Small intestine (tissue), 7 donors: ENCODE data around the gene CERS4. TPM values are rescaled to one million over a fixed set of nuclear protein-coding genes. Genes with fewer than 3 reads are reported as not detected.
A peak's percentile ranks its signal among the peaks of the same experiment; 100 is the strongest.

Experiments
- DNase-seq, 2 donors: peaks; one replicate each; pipeline versions ENCODE4 v3.0.0 to v3.0.0-alpha.2; 2013
- FAIRE-seq: peaks from 2 replicates; lab custom pipeline; 2012; peaks lifted over from hg19 to GRCh38; lab: Jason Lieb, UNC
- H3K27ac ChIP-seq, 3 donors: one replicate each; pipeline ENCODE4 v1.5.1; 2013; ENCODE audit warnings: low read length in 2 of 3, mild to moderate bottlenecking in 2 of 3, control low read depth in 1 of 3, inconsistent platforms in 1 of 3, low read depth in 1 of 3, moderate library complexity in 1 of 3
- H3K27me3 ChIP-seq, 3 donors: one replicate each; pipeline ENCODE4 v1.6.1; 2013; ENCODE audit warnings: low read length in 3 of 3, inconsistent platforms in 1 of 3; ENCODE audit not compliant: control insufficient read depth in 3 of 3, insufficient read depth in 3 of 3
- H3K36me3 ChIP-seq, 3 donors: one replicate each; pipeline ENCODE4 v1.6.1; 2013; ENCODE audit warnings: low read length in 3 of 3, inconsistent platforms in 1 of 3, low read depth in 1 of 3, mild to moderate bottlenecking in 1 of 3, moderate library complexity in 1 of 3; ENCODE audit not compliant: control insufficient read depth in 3 of 3, insufficient read depth in 2 of 3
- H3K4me1 ChIP-seq, 3 donors: one replicate each; pipeline ENCODE4 v1.6.1; 2013; ENCODE audit warnings: low read length in 2 of 3, inconsistent platforms in 1 of 3, low read depth in 1 of 3, mild to moderate bottlenecking in 1 of 3, moderate library complexity in 1 of 3; ENCODE audit not compliant: control insufficient read depth in 3 of 3, insufficient read depth in 2 of 3
- H3K4me3 ChIP-seq, 3 donors: one replicate each; pipeline ENCODE4 v1.5.1; 2013; ENCODE audit warnings: low read length in 3 of 3, control low read depth in 1 of 3, inconsistent platforms in 1 of 3, low read depth in 1 of 3, mild to moderate bottlenecking in 1 of 3, moderate library complexity in 1 of 3
- H3K9me3 ChIP-seq, 2 donors: one replicate each; pipeline ENCODE4 v1.6.1; 2013; ENCODE audit warnings: low read depth in 1 of 2, low read length in 1 of 2; ENCODE audit not compliant: control insufficient read depth in 2 of 2, insufficient read depth in 1 of 2
- WGBS, 3 donors: extraction: QIAGEN DNeasy Blood & Tissue Kit; methylation state at CpG; one replicate each; pipeline ENCODE4 v1.1.7; 2013; 5-methylcytosine and 5-hydroxymethylcytosine counted together
- polyA plus RNA-seq, 4 donors: library from polyadenylated mRNA; stranded (reverse) in 3 of 4; unstranded in 1 of 4; fragments of 200-250 nt in 3 of 4; fragments of 120-200 nt in 1 of 4; gene quantifications; one replicate each; pipeline versions ENCODE4 v1.2.1 to v1.2.3, GENCODE V29; 2013
- donor health status: healthy with polysubstance abuse.
- donor health status: control.
- donor health status: control.
- donor health status: Bipolar disorder and iron deficiency.
- donor health status: healthy.

The CERS4 gene
- polyA plus RNA-seq, 4 donors = 0.89 to 127 (median 9.5) TPM

DNA sequence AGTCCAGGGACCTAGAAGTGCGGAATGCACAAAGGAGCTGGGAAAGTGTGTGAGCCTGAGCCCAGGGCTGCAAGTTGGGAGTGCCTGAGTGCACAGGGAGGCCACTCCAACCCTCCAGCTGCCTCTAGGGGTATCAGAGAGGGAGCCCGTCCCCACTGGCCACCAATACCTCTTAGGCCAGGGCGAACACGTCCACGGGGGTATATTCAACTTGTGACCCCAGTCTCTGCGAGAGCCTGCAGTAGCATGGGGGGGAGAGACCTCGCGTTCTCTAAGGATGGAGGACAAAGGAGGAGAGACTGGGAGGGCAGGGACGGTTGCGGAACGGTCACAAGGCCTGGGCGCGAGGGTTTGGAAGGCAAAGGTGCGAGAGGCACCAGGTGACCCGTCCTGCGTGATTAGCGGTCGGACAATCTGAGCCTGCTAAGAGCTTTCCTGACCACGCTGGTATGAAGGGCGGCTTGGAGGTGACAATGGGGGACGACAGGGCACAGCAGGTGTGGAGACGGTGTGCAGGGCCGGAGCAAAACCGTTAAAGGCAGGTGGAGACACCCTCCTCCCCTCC, 98.3 kb downstream of the CERS4 start:
- H3K9me3 ChIP-seq = no peaks in the 10 kb centered on the region
- DNase-seq = no peak
- H3K36me3 ChIP-seq = peaks cover 0 to 65% (median 0%) of the 10 kb centered on the region in 3 donors
- peak overlapping the region; percentile 47 to 51 (median 47) for H3K4me3 ChIP-seq
- 9 to 19% (median 18%) methylated on average over 22 to 24 of the region's 24 CpGs for WGBS, 3 donors
- FAIRE-seq = no peak
- peak overlapping the region in 1 of 3 donors; percentile 73 for H3K27ac ChIP-seq
- peaks cover 3 to 20% (median 4%) of the 10 kb centered on the region in 3 donors for H3K4me1 ChIP-seq
- no peaks in the 10 kb centered on the region for H3K27me3 ChIP-seq

DNA sequence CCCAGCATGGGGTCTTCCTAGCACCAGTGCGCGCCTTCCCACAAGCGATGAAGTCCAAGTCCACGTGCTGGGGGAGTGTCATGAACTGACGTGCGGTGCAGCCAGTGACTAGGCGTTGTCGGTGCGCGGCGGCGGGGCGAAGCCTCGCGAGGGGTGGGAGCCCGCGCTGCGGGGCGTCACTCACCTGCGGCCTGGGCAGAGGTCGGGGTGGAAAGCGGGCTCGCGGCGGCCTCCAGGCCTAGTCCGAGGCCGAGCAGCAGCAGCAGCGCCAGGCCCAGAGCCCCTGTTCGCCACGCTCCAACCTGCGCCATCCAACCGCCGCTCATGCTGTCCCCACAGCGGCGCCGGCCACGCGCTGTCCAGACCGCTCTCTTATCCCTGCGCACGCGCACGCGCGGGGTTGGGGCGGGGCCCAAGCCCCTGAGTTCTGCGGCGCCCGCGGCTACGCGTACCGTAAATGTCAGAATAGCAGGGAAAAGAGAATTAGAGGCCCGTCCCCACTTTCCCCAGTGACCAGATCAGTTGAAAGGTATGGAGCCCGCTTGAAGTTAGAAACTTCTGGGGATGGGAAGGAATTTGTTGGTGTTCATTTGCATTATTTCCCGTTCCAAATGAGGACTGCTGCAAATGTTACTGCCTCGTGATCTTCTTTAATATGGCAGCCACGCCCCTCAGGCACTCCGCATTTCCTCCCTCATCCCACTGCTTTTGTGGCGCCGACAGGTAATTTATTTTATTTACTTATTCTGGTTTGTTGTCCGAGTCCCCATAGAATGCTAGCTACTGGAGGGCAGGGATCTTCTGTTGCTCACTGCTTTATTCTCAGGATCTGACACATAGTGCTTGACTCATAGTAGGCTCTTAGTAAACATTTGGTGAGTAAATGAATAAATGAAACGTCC, 99.0 kb downstream of the CERS4 start, which contains the start of gene CD320:
Gene CD320, minus strand, starts transcription at position 394 of the 902 bp plus-strand sequence. Its CDS starts 68 bp downstream, at position 326.
- no peaks in the 10 kb centered on the region for H3K9me3 ChIP-seq
- 0 to 1% (median 0%) methylated on average over 49 to 63 of the region's 63 CpGs for WGBS, 3 donors
- H3K27me3 ChIP-seq = no peaks in the 10 kb centered on the region
- peaks cover 0 to 68% (median 0%) of the 10 kb centered on the region in 3 donors for H3K36me3 ChIP-seq
- FAIRE-seq = no peak
- H3K4me1 ChIP-seq = peaks cover 3 to 20% (median 4%) of the 10 kb centered on the region in 3 donors
- peak within 1 kb of the TSS in 2 of 3 donors; percentile 64 to 73 for H3K27ac ChIP-seq
- peak within 1 kb of the TSS; percentile 47 to 51 (median 47) for H3K4me3 ChIP-seq
- DNase-seq = peak; percentile 88 to 97

DNA sequence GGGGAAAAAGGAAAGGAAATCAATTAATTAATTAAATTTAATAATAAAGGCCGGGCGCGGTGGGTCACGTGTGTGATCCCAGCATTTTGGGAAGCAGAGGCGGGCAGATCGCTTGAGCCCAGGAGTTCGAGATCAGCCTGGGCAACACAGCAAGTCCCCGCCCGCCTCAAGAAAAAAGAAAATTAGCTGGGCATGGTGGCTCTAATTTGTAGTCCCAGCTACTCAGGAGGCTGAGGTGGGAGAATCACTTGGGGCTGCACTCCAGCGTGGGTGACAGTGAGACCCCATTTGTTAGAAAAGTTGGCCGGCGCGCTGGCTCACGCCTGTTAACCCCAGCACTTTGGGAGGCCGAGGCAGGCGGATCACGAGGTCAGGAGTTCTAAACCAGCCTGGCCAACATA, 99.7 kb downstream of the CERS4 start:
- DNase-seq = no peak

DNA sequence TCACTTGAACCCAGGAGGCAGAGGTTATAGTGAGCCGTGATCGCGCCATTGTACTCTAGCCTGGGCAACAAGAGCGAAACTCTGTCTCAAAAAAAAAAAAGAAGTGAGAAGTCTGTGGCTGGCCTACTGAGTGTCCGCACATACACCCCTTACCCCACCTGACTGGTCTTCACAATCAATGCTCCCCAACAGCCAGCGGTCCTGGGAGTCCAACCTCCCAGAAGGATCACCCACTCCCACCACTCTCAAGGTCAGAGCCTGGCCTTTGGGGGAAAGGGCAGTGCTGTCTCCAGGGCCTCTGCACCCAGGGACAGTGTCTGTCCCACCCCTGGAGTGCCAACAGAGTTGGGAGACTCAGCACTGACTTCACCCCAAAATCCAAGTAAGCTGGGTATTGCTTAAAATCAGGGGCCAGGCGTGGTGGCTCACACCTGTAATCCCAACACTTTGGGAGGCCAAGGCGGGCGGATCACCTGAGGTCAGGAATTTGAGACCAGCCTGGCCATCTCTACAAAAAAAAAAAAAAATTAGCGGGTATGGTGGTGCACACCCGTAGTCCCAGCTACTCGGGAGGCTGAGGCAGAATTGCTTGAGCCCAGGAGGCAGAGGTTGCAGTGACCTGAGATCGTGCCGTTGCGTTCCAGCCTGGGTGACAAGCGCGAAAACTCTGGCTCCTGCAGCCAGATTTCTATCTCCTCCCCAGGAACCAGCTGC, 101.3 kb downstream of the CERS4 start:
- Histone ChIP-seq H3K4me3 (no peak overlapping the region), H3K4me1 (peaks cover 3 to 20% (median 4%) of the 10 kb centered on the region in 3 donors), H3K36me3 (peaks cover 0 to 71% (median 5%) of the 10 kb centered on the region in 3 donors), H3K27ac (no peak overlapping the region), H3K27me3 (no peaks in the 10 kb centered on the region), H3K9me3 (no peaks in the 10 kb centered on the region)
- DNase-seq (no peak), FAIRE-seq (no peak)
- 93 to 97% (median 93%) methylated on average over 16 to 17 of the region's 17 CpGs for WGBS, 3 donors

More for the DNA sequence above, 99.7 kb downstream of the CERS4 start:
- Histone ChIP-seq H3K27me3 (no peaks in the 10 kb centered on the region), H3K9me3 (no peaks in the 10 kb centered on the region), H3K27ac (peak overlapping the region in 1 of 3 donors; percentile 64), H3K36me3 (peaks cover 0 to 69% (median 0%) of the 10 kb centered on the region in 3 donors), H3K4me3 (peak overlapping the region in 1 of 3 donors; percentile 47), H3K4me1 (peaks cover 3 to 20% (median 4%) of the 10 kb centered on the region in 3 donors)
- 66 to 75% (median 71%) methylated on average over 15 to 17 of the region's 17 CpGs for WGBS, 3 donors
- no peak for FAIRE-seq

DNA sequence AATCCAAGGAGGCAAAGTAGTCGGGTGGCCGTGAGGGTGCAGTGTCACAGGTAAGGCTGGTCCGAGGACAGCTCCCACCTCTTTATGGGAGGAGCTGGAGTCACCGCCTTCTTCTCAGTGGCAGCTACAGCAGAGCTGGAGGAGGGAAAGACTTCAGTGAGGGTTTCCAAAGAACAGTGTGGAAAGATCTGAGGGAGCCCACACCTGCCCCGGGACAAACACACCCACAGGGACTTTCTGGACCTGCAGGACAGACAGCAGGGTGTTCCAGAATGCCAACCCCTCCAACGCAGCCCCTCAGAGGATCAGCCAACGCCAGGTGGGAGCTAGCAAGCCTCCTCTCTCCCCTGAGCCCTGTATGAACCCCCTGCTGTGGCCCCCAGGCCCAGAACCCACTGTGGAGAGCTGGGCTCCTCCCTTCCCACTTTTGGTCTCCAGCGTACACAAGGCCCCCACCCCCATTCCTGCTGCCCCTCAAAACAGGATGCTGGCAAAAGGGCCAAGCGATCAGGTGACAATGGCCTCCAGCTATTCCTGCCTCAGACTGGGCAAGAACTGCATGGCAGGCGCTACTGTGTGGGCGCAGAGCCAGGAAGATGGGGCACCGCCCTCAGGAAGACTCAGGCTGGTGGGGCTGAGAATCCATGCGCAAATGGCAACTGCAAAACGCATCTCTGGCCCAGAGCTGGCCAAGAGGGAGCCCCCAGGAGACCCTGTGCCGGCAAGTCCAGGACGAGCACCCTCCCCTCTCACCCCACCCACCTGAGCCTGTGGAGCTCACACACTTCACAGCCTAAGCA, 102.5 kb downstream of the CERS4 start:
- FAIRE-seq = no peak
- Histone ChIP-seq H3K27me3 (no peaks in the 10 kb centered on the region), H3K36me3 (peaks cover 0 to 76% (median 6%) of the 10 kb centered on the region in 3 donors), H3K9me3 (no peaks in the 10 kb centered on the region), H3K4me3 (no peak overlapping the region), H3K27ac (no peak overlapping the region), H3K4me1 (peaks cover 2 to 13% (median 4%) of the 10 kb centered on the region in 3 donors)
- peak in 1 of 2 donors; percentile 22 for DNase-seq
- WGBS, 3 donors = 67 to 77% (median 71%) methylated on average over 15 to 16 of the region's 16 CpGs

Other genes with a start within 250 kb of the CERS4 start
- gene ELAVL1, start 203.7 kb upstream of the CERS4 start, polyA plus RNA-seq = 10 to 100 TPM; 14.6 to 51.1 (median 26.4) TPM
- gene CCL25, start 156.6 kb upstream of the CERS4 start, polyA plus RNA-seq = 100 to 1,000 TPM; 156 to 831 (median 414) TPM
- gene FBN3, start 59.8 kb upstream of the CERS4 start, polyA plus RNA-seq = 1 to 10 TPM in 1 of 4 donors, under 1 TPM in 1, not detected in 2; 0.04 to 2.5 TPM
- 10 to 100 TPM in 3 of 4 donors, 1 to 10 TPM in 1; 9.8 to 64.7 (median 17.1) TPM for gene CD320, start 99.0 kb downstream of the CERS4 start, polyA plus RNA-seq
- 100 to 1,000 TPM in 3 of 4 donors, 10 to 100 TPM in 1; 75.5 to 160 (median 137) TPM for gene NDUFA7, start 112.0 kb downstream of the CERS4 start, polyA plus RNA-seq
- 1,000 to 10,000 TPM in 1 of 4 donors, 100 to 1,000 TPM in 3; 449 to 1,226 (median 874) TPM for gene RPS28, start 112.1 kb downstream of the CERS4 start, polyA plus RNA-seq
- 10 to 100 TPM in 1 of 4 donors, 1 to 10 TPM in 3; 1.3 to 13.0 (median 4.2) TPM for gene KANK3, start 133.9 kb downstream of the CERS4 start, polyA plus RNA-seq
- 10 to 100 TPM in 2 of 4 donors, 1 to 10 TPM in 2; 1.0 to 24.8 (median 8.7) TPM for gene ANGPTL4, start 154.8 kb downstream of the CERS4 start, polyA plus RNA-seq
- 100 to 1,000 TPM in 1 of 4 donors, 10 to 100 TPM in 3; 55.7 to 102 (median 72.2) TPM for gene RAB11B, start 181.0 kb downstream of the CERS4 start, polyA plus RNA-seq
- 10 to 100 TPM in 3 of 4 donors, 1 to 10 TPM in 1; 8.3 to 30.0 (median 24.4) TPM for gene MARCHF2, start 203.9 kb downstream of the CERS4 start, polyA plus RNA-seq
- gene HNRNPM, start 235.6 kb downstream of the CERS4 start, polyA plus RNA-seq = 100 to 1,000 TPM in 2 of 4 donors, 10 to 100 TPM in 2; 98.6 to 225 (median 156) TPM